GM19467 (cell line): Measurements from ENCODE around the gene PIEZO2.
"Not testable (repeated sequence)": the region's sequence is repeated elsewhere in the genome, so short reads cannot be mapped to it uniquely, and the experiment has no call there.

Experiments
- ATAC-seq: cut with Tn5 transposase; IDR thresholded peaks from one replicate; pipeline ENCODE4 v1.9.1; 2021; ENCODE audit warnings: mild to moderate bottlenecking, moderate library complexity; ENCODE audit not compliant: unreplicated experiment

PIEZO2 gene

DNA sequence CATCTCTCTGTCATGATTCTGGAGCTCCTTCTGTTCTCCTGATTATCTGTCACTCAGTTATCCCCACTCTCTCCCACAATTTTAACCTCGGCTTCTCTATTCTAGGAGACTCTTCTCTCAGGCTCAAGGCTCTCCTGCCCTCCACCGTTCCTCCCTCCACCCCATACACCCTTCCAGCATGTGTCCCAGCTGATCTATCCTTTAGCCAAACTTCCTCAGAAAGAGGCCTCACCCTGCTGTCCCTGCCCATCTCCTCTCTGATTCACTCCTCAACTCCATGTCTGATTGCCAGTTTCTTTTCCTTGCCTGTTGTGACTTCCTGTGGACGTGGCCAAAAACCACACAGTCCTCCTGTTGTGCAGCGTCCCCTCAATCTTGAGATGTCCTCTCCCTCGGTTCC lies 505.4 kb downstream of the PIEZO2 start:
- ATAC-seq = not testable (repeated sequence)

- ATAC-seq = peak; percentile 64
These were observed 506.3 kb downstream of the PIEZO2 start for GRCh38 chr18:10642915-10643524.

GRCh38 chr18:10638539-10638885 lies 510.9 kb downstream of the PIEZO2 start:
- not testable (repeated sequence) for ATAC-seq

GRCh38 chr18:10637858-10638538 lies 511.4 kb downstream of the PIEZO2 start:
- not testable (repeated sequence) for ATAC-seq

- ATAC-seq = peak; percentile 99
These were observed 520.3 kb downstream of the PIEZO2 start for GRCh38 chr18:10629076-10629475.

DNA sequence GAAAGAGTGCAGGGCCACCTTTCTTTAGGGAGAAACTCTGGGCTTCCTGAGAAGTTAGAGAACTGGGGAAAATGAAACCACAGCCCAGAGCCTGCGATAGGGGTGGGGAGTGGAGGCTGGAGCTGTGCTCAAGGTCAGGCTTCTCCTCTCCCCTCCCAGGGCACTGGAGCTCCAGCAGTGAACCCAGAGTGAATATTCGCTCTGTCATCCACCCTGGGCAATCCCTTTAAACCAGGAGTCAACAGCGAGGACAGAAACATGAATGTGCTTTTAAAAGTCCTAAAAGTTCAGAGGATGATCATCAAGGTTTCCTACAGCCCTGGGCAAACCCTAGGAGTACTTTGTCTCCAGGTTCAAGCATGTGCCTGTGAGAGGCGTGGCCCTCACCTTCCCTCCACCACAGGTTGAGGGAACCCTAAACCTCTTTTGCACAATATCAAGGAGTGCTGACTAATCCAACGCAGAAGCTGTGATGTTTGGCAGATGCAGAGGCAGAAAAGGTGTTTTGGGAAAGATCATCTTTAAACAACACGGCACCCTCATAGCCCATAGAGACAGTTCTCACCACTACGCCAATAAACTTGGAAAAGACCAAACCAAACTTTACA lies 522.7 kb downstream of the PIEZO2 start:
- ATAC-seq = not testable (repeated sequence)

GRCh38 chr18:10623606-10624005 lies 525.8 kb downstream of the PIEZO2 start:
- ATAC-seq = not testable (repeated sequence)

DNA sequence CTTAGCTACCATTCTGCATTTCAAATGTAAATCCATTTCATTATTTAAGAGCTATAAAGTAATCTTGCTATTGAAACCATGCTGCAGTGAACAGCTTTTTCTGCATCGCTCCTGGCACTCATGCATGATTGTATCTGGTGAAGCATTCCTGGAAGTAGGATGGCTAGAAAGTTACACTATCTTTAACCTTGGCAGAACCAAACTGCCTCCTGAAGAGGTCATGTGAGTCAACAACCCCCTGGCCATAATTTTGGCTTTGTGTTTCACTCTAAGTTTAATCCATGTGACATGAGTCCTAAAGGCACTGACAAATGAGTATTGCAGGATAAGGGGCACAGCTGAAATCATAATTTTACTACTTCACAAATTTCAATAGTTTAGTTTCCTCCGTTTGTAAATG lies 526.4 kb downstream of the PIEZO2 start:
- not testable (repeated sequence) for ATAC-seq

GRCh38 chr18:10620670-10621329 lies 528.6 kb downstream of the PIEZO2 start:
- not testable (repeated sequence) for ATAC-seq
